Prostate gland (tissue), 2 donors: ENCODE measurements around the gene PPP2R2B. TPM values are rescaled to one million over a fixed set of nuclear protein-coding genes. Genes with fewer than 3 reads are reported as not detected.
"Not testable (repeated sequence)": the region's sequence is repeated elsewhere in the genome, so short reads cannot be mapped to it uniquely, and the experiment has no call there.

Experiments
- DNase-seq: peaks from one replicate; pipeline ENCODE4 v3.0.0-alpha.2; 2019; ENCODE audit warnings: low spot score
- H3K27ac ChIP-seq, 2 donors: fragments of 200-600 bp; sonication (generic); 2 replicates each; pipeline ENCODE4 v1.5.1; 2017 to 2019
- H3K27me3 ChIP-seq: fragments of 200-600 bp; sonication (generic); replicated peaks from 2 replicates; pipeline ENCODE4 v1.5.1; 2019; ENCODE audit not compliant: insufficient read depth
- H3K36me3 ChIP-seq, 2 donors: fragments of 200-600 bp; sonication (generic); 1 replicate in 1 of 2; 2 replicates in 1 of 2; pipeline versions ENCODE4 v1.5.1 to v1.8.1; 2017 to 2019
- H3K4me1 ChIP-seq: fragments of 200-600 bp; sonication (generic); replicated peaks from 2 replicates; pipeline ENCODE4 v1.5.1; 2019
- H3K4me3 ChIP-seq, 2 donors: fragments of 200-600 bp; sonication (generic); 2 replicates each; pipeline ENCODE4 v1.5.1; 2017 to 2019
- H3K9me3 ChIP-seq: fragments of 200-600 bp; sonication (generic); 2 replicates; pipeline ENCODE4 v1.5.1; 2017
- CTCF ChIP-seq, 4 experiments: fragments of 200-600 bp in 2 of 4; fragments of 450-650 bp in 2 of 4; sonication (generic) in 2 of 4; IDR thresholded peaks; 1 replicate in 3 of 4; 2 replicates in 1 of 4; pipeline ENCODE4 v1.5.1; 2016 to 2019; ENCODE audit warnings: antibody characterized with exemption in 4 of 4, mild to moderate bottlenecking in 2 of 4, moderate library complexity in 2 of 4
- POLR2A ChIP-seq: fragments of 450-650 bp; IDR thresholded peaks from one replicate; pipeline ENCODE4 v1.6.1; 2016; ENCODE audit warnings: antibody characterized with exemption, mild to moderate bottlenecking
- POLR2AphosphoS5 ChIP-seq: sonication (generic); formaldehyde crosslinking; IDR thresholded peaks from one replicate; pipeline ENCODE4 v1.6.1; 2017; ENCODE audit warnings: antibody characterized with exemption
- WGBS: methylation state at CpG from one replicate; pipeline ENCODE4 v1.1.5; 2018; 5-methylcytosine and 5-hydroxymethylcytosine counted together
- intact Hi-C: fragments of 100-400 bp; cut with DNase I; formaldehyde crosslinking; loops from one replicate; pipeline ENCODE4 v1.14.2; 2022
- total RNA-seq, 2 donors: library from RNA; depleted of rRNA; stranded (reverse); fragments of >200 nt; gene quantifications; one replicate each; pipeline ENCODE4 v1.1.0, GENCODE V29; 2016

PPP2R2B gene
- total RNA-seq, 2 donors from 2014 or later: 0.68 to 2.6 TPM

GRCh38 chr5:146560205-146560812 lies 318.2 kb downstream of the PPP2R2B start:
- WGBS: 55% methylated on average over 3 of the region's 3 CpGs
- Histone ChIP-seq H3K4me1 (no peaks in the 10 kb centered on the region), H3K27me3 (no peaks in the 10 kb centered on the region), H3K9me3 (no peaks in the 10 kb centered on the region), H3K36me3 (no peaks in the 10 kb centered on the region), H3K27ac (no peak overlapping the region), H3K4me3 (no peak overlapping the region)
- no peak for TF ChIP-seq POLR2AphosphoS5
- no peak for TF ChIP-seq CTCF (IDR thresholded peaks at IDR 0.05)
- TF ChIP-seq POLR2A: no peak
- DNase-seq: no peak
- intact Hi-C loops: no loop called here

GRCh38 chr5:146556884-146557283 lies 321.7 kb downstream of the PPP2R2B start:
- WGBS: 83% methylated on average over 4 of the region's 4 CpGs
- not testable (repeated sequence) for H3K27me3 ChIP-seq

GRCh38 chr5:146553446-146553845 lies 325.1 kb downstream of the PPP2R2B start:
- Histone ChIP-seq H3K27ac (no peak overlapping the region), H3K4me3 (no peak overlapping the region), H3K9me3 (no peaks in the 10 kb centered on the region), H3K36me3 (no peaks in the 10 kb centered on the region), H3K4me1 (no peaks in the 10 kb centered on the region), H3K27me3 (no peaks in the 10 kb centered on the region)
- WGBS: 29% methylated on average over 3 of the region's 3 CpGs
- no peak for DNase-seq
- intact Hi-C loops: no loop called here
- TF ChIP-seq CTCF (IDR thresholded peaks at IDR 0.05) (no peak), POLR2A (no peak), POLR2AphosphoS5 (no peak)

More at GRCh38 chr5:146556884-146557283, 321.7 kb downstream of the PPP2R2B start:
- H3K36me3 ChIP-seq, H3K4me1 ChIP-seq, intact Hi-C loops, H3K4me3 ChIP-seq, DNase-seq, H3K27ac ChIP-seq, H3K9me3 ChIP-seq: not testable (repeated sequence)

- Histone ChIP-seq H3K27me3 (no peaks in the 10 kb centered on the region), H3K27ac (no peak overlapping the region), H3K4me3 (no peak overlapping the region), H3K4me1 (no peaks in the 10 kb centered on the region), H3K36me3 (no peaks in the 10 kb centered on the region), H3K9me3 (no peaks in the 10 kb centered on the region)
- intact Hi-C loops: no loop called here
- no peak for TF ChIP-seq POLR2AphosphoS5
- TF ChIP-seq CTCF (IDR thresholded peaks at IDR 0.05): no peak
- no peak for TF ChIP-seq POLR2A
- DNase-seq: no peak
Measured at GRCh38 chr5:146549615-146550014, 328.9 kb downstream of the PPP2R2B start.

- 59% methylated on average over 2 of the region's 2 CpGs for WGBS
- no peak for DNase-seq
- intact Hi-C loops: no loop called here
- H3K36me3 ChIP-seq: no peaks in the 10 kb centered on the region
- H3K27me3 ChIP-seq: no peaks in the 10 kb centered on the region
- no peak overlapping the region for H3K27ac ChIP-seq
- H3K9me3 ChIP-seq: no peaks in the 10 kb centered on the region
- TF ChIP-seq POLR2AphosphoS5: no peak
- TF ChIP-seq CTCF (IDR thresholded peaks at IDR 0.05): no peak
- no peak for TF ChIP-seq POLR2A
- no peaks in the 10 kb centered on the region for H3K4me1 ChIP-seq
- no peak overlapping the region for H3K4me3 ChIP-seq
Measured at GRCh38 chr5:146548781-146549449, 329.6 kb downstream of the PPP2R2B start.
